ENCODE results near the gene INHA. TPM values are rescaled to one million over a fixed set of nuclear protein-coding genes. Genes with fewer than 3 reads are reported as not detected.

The INHA gene
- total and polyA plus RNA-seq, 2 experiments from 2014 or later = 3.3 to 8.1 TPM

GRCh38 chr2:219592736-219593135 lies 20.6 kb downstream of the INHA start:
- no peaks in the 10 kb centered on the region for H4K20me1 ChIP-seq (ENCODE audit: insufficient read depth, poor library complexity, severe bottlenecking)
- H3K27me3 ChIP-seq = no peaks in the 10 kb centered on the region
- H3K79me2 ChIP-seq = no peaks in the 10 kb centered on the region
- WGBS (ENCODE audit: low lambda C conversion rate, missing lambda C conversion rate) = 75% methylated on average over 6 of the region's 6 CpGs
- no peak overlapping the region for H2AFZ ChIP-seq
- no peak overlapping the region for H3K27ac ChIP-seq
- no peaks in the 10 kb centered on the region for H3K9me3 ChIP-seq (ENCODE audit: low read depth)
- H3K4me1 ChIP-seq (ENCODE audit: insufficient read depth) = peaks cover 18% of the 10 kb centered on the region
- TF ChIP-seq EZH2phosphoT487 (IDR thresholded peaks at IDR 0.05; ENCODE audit: low read depth, severe bottlenecking, unreplicated experiment) = no peak
- no peak for TF ChIP-seq CTCF (IDR thresholded peaks at IDR 0.05; ENCODE audit: poor library complexity)
- TF ChIP-seq EZH2 (IDR thresholded peaks at IDR 0.05; ENCODE audit: borderline replicate concordance) = no peak
- H3K4me2 ChIP-seq = no peak overlapping the region
- H3K9me2 ChIP-seq (replicated peaks; ENCODE audit: insufficient read depth) = no peaks in the 10 kb centered on the region
- no peak overlapping the region for H3K4me3 ChIP-seq
- DNase-seq (ENCODE audit: low spot score) = no peak
- no peaks in the 10 kb centered on the region for H3K36me3 ChIP-seq (replicated peaks; ENCODE audit: insufficient read depth, low read depth)

DNA sequence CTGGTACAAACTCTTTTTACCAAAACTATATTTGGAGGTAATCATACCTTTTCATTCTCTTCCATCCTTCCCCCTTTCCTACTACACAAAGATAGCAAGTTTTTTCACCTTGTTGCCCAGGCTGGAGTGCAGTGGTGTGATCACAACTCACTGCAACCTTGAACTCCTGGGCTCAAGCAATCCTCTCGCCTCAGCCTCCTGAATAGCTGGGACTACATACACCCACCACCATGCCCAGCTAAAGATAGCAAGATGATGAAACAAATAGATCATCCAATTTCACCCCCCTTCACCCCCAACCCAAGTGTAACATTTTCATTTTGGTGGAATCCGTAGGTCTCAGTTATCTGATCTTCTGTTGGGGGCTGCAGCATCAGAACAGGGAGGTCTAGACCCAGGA lies 21.0 kb downstream of the INHA start:
- Histone ChIP-seq H3K9me2 (replicated peaks; ENCODE audit: insufficient read depth) (no peaks in the 10 kb centered on the region), H3K79me2 (no peaks in the 10 kb centered on the region), H3K27me3 (no peaks in the 10 kb centered on the region), H3K36me3 (replicated peaks; ENCODE audit: insufficient read depth, low read depth) (no peaks in the 10 kb centered on the region), H3K9me3 (ENCODE audit: low read depth) (no peaks in the 10 kb centered on the region), H3K4me1 (ENCODE audit: insufficient read depth) (peaks cover 18% of the 10 kb centered on the region), H3K27ac (no peak overlapping the region), H4K20me1 (ENCODE audit: insufficient read depth, poor library complexity, severe bottlenecking) (no peaks in the 10 kb centered on the region), H2AFZ (no peak overlapping the region), H3K4me2 (no peak overlapping the region), H3K4me3 (no peak overlapping the region)
- no peak for TF ChIP-seq CTCF (IDR thresholded peaks at IDR 0.05; ENCODE audit: poor library complexity)
- no peak for TF ChIP-seq EZH2 (IDR thresholded peaks at IDR 0.05; ENCODE audit: borderline replicate concordance)
- TF ChIP-seq EZH2phosphoT487 (IDR thresholded peaks at IDR 0.05; ENCODE audit: low read depth, severe bottlenecking, unreplicated experiment) = no peak
- no peak for DNase-seq (ENCODE audit: low spot score)
- WGBS (ENCODE audit: low lambda C conversion rate, missing lambda C conversion rate) = 94% methylated on average over 2 of the region's 2 CpGs

DNA sequence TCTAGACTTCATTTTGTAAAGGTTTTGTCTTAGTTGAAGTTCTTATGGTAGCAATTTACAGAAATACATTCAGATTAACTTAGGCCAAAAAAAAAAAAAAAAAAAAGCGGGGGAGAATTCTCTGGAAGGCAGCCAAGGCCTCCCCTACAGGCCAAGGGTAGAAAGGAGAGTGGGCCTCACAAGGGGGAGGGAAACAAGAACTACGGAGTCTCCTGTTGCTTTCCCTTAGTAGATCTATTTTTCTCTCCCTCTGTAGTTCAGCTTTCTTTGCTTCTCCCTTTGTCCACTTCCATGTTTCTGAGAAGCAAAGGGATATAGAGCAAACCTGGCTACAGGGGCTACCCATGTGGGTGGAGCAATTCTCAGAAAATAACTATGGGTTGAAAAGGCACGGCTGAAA lies 23.1 kb downstream of the INHA start:
- Histone ChIP-seq H3K4me2 (peak overlapping the region; percentile 61), H2AFZ (peak overlapping the region; percentile 5), H3K9me2 (replicated peaks; ENCODE audit: insufficient read depth) (no peaks in the 10 kb centered on the region), H4K20me1 (ENCODE audit: insufficient read depth, poor library complexity, severe bottlenecking) (no peaks in the 10 kb centered on the region), H3K27ac (peak overlapping the region; percentile 97), H3K4me3 (no peak overlapping the region), H3K79me2 (peaks cover 6% of the 10 kb centered on the region), H3K27me3 (no peaks in the 10 kb centered on the region), H3K36me3 (replicated peaks; ENCODE audit: insufficient read depth, low read depth) (no peaks in the 10 kb centered on the region), H3K4me1 (ENCODE audit: insufficient read depth) (peaks cover 18% of the 10 kb centered on the region), H3K9me3 (ENCODE audit: low read depth) (no peaks in the 10 kb centered on the region)
- peak; percentile 68 for DNase-seq (ENCODE audit: low spot score)
- TF ChIP-seq EZH2 (IDR thresholded peaks at IDR 0.05; ENCODE audit: borderline replicate concordance) (no peak), CTCF (IDR thresholded peaks at IDR 0.05; ENCODE audit: poor library complexity) (no peak), EZH2phosphoT487 (IDR thresholded peaks at IDR 0.05; ENCODE audit: low read depth, severe bottlenecking, unreplicated experiment) (no peak)
- WGBS (ENCODE audit: low lambda C conversion rate, missing lambda C conversion rate) = 49% methylated on average over 3 of the region's 3 CpGs
